Activated CD4-positive, alpha-beta T cell treated with anti-CD3 and anti-CD28 coated beads, Interleukin-2, amount 50 U/mL, for 48 hours (primary cell): Measurements from ENCODE around the gene ASPSCR1.

Experiments
- DNase-seq, 2 experiments: peaks; one replicate each; pipeline ENCODE4 v3.0.0-alpha.2; 2020

Gene ASPSCR1

GRCh38 chr17:82059272-82060000 is 82.0 kb downstream of the ASPSCR1 start:
- no peak for DNase-seq

- DNase-seq: no peak
Measured at GRCh38 chr17:82060001-82060380, 82.6 kb downstream of the ASPSCR1 start.

- no peak for DNase-seq
Measured at GRCh38 chr17:82060614-82061013, 83.2 kb downstream of the ASPSCR1 start.

GRCh38 chr17:82061047-82061925 is 83.9 kb downstream of the ASPSCR1 start:
- no peak for DNase-seq

GRCh38 chr17:82062076-82062983 is 84.9 kb downstream of the ASPSCR1 start:
- no peak for DNase-seq

GRCh38 chr17:82062984-82063368 is 85.5 kb downstream of the ASPSCR1 start:
- no peak for DNase-seq

GRCh38 chr17:82063424-82064415 is 86.3 kb downstream of the ASPSCR1 start:
- DNase-seq: no peak

- DNase-seq: no peak
Measured at GRCh38 chr17:82064433-82065192, 87.2 kb downstream of the ASPSCR1 start.

DNA sequence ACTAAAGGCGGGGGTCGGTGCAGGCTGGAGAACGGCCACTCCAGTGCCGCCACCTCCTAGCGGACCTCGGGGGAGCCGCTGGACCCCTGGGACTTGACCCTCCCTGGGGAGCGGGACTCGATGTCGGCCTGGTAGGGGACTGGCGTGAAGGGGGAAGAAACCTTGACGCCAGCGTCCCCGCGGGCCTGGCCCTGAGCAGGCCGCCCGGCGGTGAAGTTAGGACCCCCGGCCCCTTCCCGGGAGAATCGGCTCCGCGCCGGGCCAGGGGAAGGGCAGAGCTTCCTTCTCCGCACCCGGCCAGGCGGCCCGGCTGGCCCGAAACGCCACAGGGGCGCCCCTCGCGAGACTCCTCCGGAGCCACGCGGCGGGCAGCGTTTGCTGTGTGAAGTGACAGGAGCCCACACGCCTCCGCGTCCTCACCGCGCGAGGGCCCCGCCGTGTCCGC is 87.8 kb downstream of the ASPSCR1 start:
- no peak for DNase-seq

DNA sequence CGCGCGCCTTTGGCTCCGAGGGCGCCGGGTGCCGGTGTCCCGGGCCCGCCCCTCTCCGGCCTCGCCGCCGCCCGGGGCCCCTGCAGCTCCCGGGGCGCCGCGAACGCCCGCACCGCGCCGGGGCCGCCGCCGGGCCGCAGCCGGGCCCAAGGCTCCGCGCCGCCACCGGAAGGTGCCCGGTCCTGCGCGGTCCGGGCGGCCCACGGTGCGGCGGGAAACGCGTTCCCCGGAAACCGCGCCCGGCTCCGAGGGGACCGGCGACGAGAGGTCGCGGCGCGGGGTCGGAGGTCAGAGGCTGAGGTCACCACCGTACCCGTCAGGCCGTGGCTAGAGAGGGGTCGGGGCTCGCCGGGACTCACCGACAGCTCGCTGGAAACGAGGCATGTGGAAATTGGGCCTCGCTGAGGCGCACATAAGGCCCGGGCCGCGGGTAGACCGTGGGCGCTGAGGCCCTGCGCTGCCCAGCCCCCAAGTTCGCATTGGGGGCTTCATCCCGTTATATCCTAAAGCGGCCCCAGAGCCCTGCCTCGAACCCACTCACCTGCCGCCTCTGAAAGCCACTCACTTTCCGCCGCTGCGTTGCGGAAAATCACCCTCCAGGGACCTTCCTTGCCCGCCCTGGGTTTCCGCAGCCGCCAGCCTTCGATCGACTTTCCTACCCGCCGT is 88.3 kb downstream of the ASPSCR1 start, which contains the start of gene DUS1L:
DUS1L (minus strand) TSS at position 167 of the 666 bp plus-strand sequence. CDS start 745 bp downstream, outside the sequence.
- DNase-seq: peak; percentile 74 to 77
